Natural killer cell (primary cell): ENCODE results near the gene MIER1. TPM values are rescaled to one million over a fixed set of nuclear protein-coding genes. Genes with fewer than 3 reads are reported as not detected.
"Not testable (repeated sequence)": the region's sequence is repeated elsewhere in the genome, so short reads cannot be mapped to it uniquely, and the experiment has no call there.

Experiments
- ATAC-seq, 3 donors: fragments of 150-1000 bp in 2 of 3; fragments of 200-7000 bp in 1 of 3; cut with Tn5 transposase; 1 replicate in 1 of 3; 2 replicates in 2 of 3; pipeline ENCODE4 v1.10.0; 2021; ENCODE audit warnings: mild to moderate bottlenecking in 2 of 3, moderate library complexity in 2 of 3
- DNase-seq, 2 donors: peaks; one replicate each; pipeline versions ENCODE4 v3.0.0 to v3.0.0-alpha.2; 2013 to 2021; ENCODE audit warnings: mixed read lengths in 1 of 2
- H3K27ac ChIP-seq: one replicate; pipeline ENCODE4 v1.5.1; 2013; ENCODE audit warnings: mild to moderate bottlenecking, low read length
- H3K27me3 ChIP-seq: one replicate; pipeline ENCODE4 v1.6.1; 2013; ENCODE audit warnings: low read length; ENCODE audit not compliant: control insufficient read depth, insufficient read depth
- H3K36me3 ChIP-seq: one replicate; pipeline ENCODE4 v1.6.1; 2013; ENCODE audit warnings: low read length; ENCODE audit not compliant: control insufficient read depth, insufficient read depth
- H3K4me1 ChIP-seq: one replicate; pipeline ENCODE4 v1.6.1; 2013; ENCODE audit warnings: low read length; ENCODE audit not compliant: control insufficient read depth, insufficient read depth
- H3K4me3 ChIP-seq: one replicate; pipeline ENCODE4 v1.5.1; 2013; ENCODE audit warnings: low read length
- H3K9me3 ChIP-seq: one replicate; pipeline ENCODE4 v1.6.1; 2013; ENCODE audit warnings: low read length; ENCODE audit not compliant: control insufficient read depth, insufficient read depth
- H3K27ac Mint-ChIP-seq, 2 donors: one replicate each; pipeline ENCODE4 v1.8.0; 2022; ENCODE audit warnings: mild to moderate bottlenecking in 2 of 2, mixed read lengths in 2 of 2, moderate library complexity in 1 of 2
- H3K27me3 Mint-ChIP-seq, 2 donors: one replicate each; pipeline ENCODE4 v1.8.0; 2022; ENCODE audit warnings: low read depth in 2 of 2, mixed read lengths in 2 of 2
- H3K36me3 Mint-ChIP-seq: one replicate; pipeline ENCODE4 v1.8.0; 2022; ENCODE audit warnings: mixed read lengths
- H3K4me1 Mint-ChIP-seq, 2 donors: one replicate each; pipeline ENCODE4 v1.8.0; 2022; ENCODE audit warnings: mixed read lengths in 2 of 2
- H3K4me3 Mint-ChIP-seq: one replicate; pipeline ENCODE4 v1.8.0; 2022; ENCODE audit warnings: mild to moderate bottlenecking, moderate library complexity, mixed read lengths
- H3K9me3 Mint-ChIP-seq, 2 donors: one replicate each; pipeline ENCODE4 v1.8.0; 2022; ENCODE audit warnings: mixed read lengths in 2 of 2
- CTCF ChIP-seq: fragments of 200-600 bp; IDR thresholded peaks from one replicate; pipeline ENCODE4 v1.8.0; 2022; ENCODE audit warnings: antibody characterized with exemption
- WGBS: methylation state at CpG from one replicate; pipeline ENCODE4 v1.1.7; 2013; ENCODE audit warnings: missing lambda C conversion rate; ENCODE audit not compliant: insufficient coverage; 5-methylcytosine and 5-hydroxymethylcytosine counted together
- intact Hi-C: fragments of 100-400 bp; cut with micrococcal nuclease; formaldehyde crosslinking; loops from one replicate; pipeline ENCODE4 v1.14.2; 2022
- total RNA-seq, 4 donors: library from RNA; stranded (reverse); fragments of 120-200 nt in 1 of 4; gene quantifications; one replicate each; pipeline versions ENCODE4 v1.2.3 to v1.2.4, GENCODE V29; 2013 to 2022

MIER1 gene
- total RNA-seq, 3 donors from 2014 or later (not counting 1 experiment from before 2014, with no cell fraction given) = 87.9 to 94.3 (median 93.2) TPM

- Histone ChIP-seq H3K4me3 (no peak overlapping the region), H3K4me1 (no peaks in the 10 kb centered on the region), H3K27ac (no peak overlapping the region), H3K9me3 (no peaks in the 10 kb centered on the region), H3K27me3 (no peaks in the 10 kb centered on the region), H3K36me3 (peaks cover 69% of the 10 kb centered on the region)
- intact Hi-C loops = no loop called here
- no peak for TF ChIP-seq CTCF
- Mint-ChIP-seq H3K36me3 (peaks cover 31% of the 10 kb centered on the region), H3K27ac (peak overlapping the region in 1 of 2 donors; percentile 56), H3K4me1 (peaks cover 18 to 27% of the 10 kb centered on the region in 2 donors), H3K27me3 (no peaks in the 10 kb centered on the region), H3K9me3 (peaks cover 0 to 4% of the 10 kb centered on the region in 2 donors), H3K4me3 (no peak overlapping the region)
- WGBS = 90% methylated on average over 1 of the region's 3 CpGs
- DNase-seq = no peak
- ATAC-seq = no peak
These were observed 43.8 kb downstream of the MIER1 start for GRCh38 chr1:66968574-66968973.

- H3K27me3 Mint-ChIP-seq = no peaks in the 10 kb centered on the region
- ATAC-seq (no peak), DNase-seq (no peak)
- no peak overlapping the region for H3K4me3 ChIP-seq
- H3K27ac Mint-ChIP-seq = peak overlapping the region; percentile 17 to 58
- TF ChIP-seq CTCF = no peak
- no peaks in the 10 kb centered on the region for H3K4me1 ChIP-seq
- no peaks in the 10 kb centered on the region for H3K27me3 ChIP-seq
- intact Hi-C loops = no loop called here
- H3K4me1 Mint-ChIP-seq = peaks cover 12 to 25% of the 10 kb centered on the region in 2 donors
- H3K9me3 Mint-ChIP-seq = no peaks in the 10 kb centered on the region
- H3K27ac ChIP-seq = no peak overlapping the region
- peaks cover 6% of the 10 kb centered on the region for H3K36me3 Mint-ChIP-seq
- H3K36me3 ChIP-seq = peaks cover 68% of the 10 kb centered on the region
- H3K4me3 Mint-ChIP-seq = no peak overlapping the region
- H3K9me3 ChIP-seq = no peaks in the 10 kb centered on the region
These were observed 53.4 kb downstream of the MIER1 start for GRCh38 chr1:66978201-66978600.

- H3K36me3 Mint-ChIP-seq = peaks cover 15% of the 10 kb centered on the region
- 98% methylated on average over 8 of the region's 11 CpGs for WGBS
- H3K4me1 ChIP-seq, H3K27me3 Mint-ChIP-seq, H3K4me3 Mint-ChIP-seq, H3K9me3 ChIP-seq, H3K4me3 ChIP-seq, H3K27me3 ChIP-seq, ATAC-seq, H3K9me3 Mint-ChIP-seq, DNase-seq, H3K27ac ChIP-seq: not testable (repeated sequence)
- H3K36me3 ChIP-seq = peaks cover 73% of the 10 kb centered on the region
- intact Hi-C loops = loop anchor here (5.0 kb wide), 1 partner anchor 47 kb away; no protein-coding TSS in a partner anchor
- H3K27ac Mint-ChIP-seq = peak overlapping the region in 1 of 2 donors; percentile 89
- H3K4me1 Mint-ChIP-seq = peaks cover 17 to 20% of the 10 kb centered on the region in 2 donors
These were observed 54.8 kb downstream of the MIER1 start for GRCh38 chr1:66979621-66980020.

- H3K27ac Mint-ChIP-seq = peak overlapping the region; percentile 89 to 91
- no peaks in the 10 kb centered on the region for H3K27me3 Mint-ChIP-seq
- no peaks in the 10 kb centered on the region for H3K9me3 ChIP-seq
- DNase-seq (peak in 1 of 2 donors; percentile 14), ATAC-seq (no peak)
- peaks cover 15 to 17% of the 10 kb centered on the region in 2 donors for H3K4me1 Mint-ChIP-seq
- peak overlapping the region; percentile 62 for H3K4me3 Mint-ChIP-seq
- H3K36me3 ChIP-seq = peaks cover 74% of the 10 kb centered on the region
- H3K4me1 ChIP-seq = no peaks in the 10 kb centered on the region
- H3K27ac ChIP-seq = peak overlapping the region; percentile 65
- no peak for TF ChIP-seq CTCF
- intact Hi-C loops = loop anchor here (5.0 kb wide), 1 partner anchor 49 kb away; no protein-coding TSS in a partner anchor
- H3K9me3 Mint-ChIP-seq = no peaks in the 10 kb centered on the region
- WGBS = no CpG with 5 or more reads among the region's 1 CpG
- H3K27me3 ChIP-seq = no peaks in the 10 kb centered on the region
- H3K36me3 Mint-ChIP-seq = peaks cover 17% of the 10 kb centered on the region
- no peak overlapping the region for H3K4me3 ChIP-seq
These were observed 56.1 kb downstream of the MIER1 start for GRCh38 chr1:66980745-66981367.
